ENCODE measurements around the gene CYP3A4.

The CYP3A4 gene

DNA sequence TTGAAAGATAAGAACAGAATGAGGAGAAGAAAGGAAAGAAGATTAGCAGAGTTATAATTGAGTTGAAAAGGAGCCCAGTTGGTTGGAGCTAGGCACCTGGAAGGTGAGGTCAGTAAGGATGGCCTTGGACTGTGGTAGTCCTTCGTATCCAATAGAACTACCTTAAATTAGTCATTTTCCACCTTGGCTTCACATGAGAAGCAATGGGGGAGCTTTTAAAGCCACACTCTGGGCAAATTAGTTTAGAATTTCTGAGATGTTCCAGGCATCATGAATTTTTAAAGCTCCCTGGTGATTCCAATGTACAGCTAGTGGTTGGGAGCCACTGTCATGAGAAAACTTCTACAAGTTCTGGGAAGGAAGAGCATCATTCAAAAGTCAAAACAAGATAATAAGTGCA is 76.9 kb downstream of the CYP3A4 start:
- H3K4me3 Mint-ChIP-seq, result no peak overlapping the region
- no peaks in the 10 kb centered on the region for H3K9me3 Mint-ChIP-seq
- no peak overlapping the region for H3K27ac Mint-ChIP-seq
- H3K36me3 Mint-ChIP-seq (ENCODE audit: low read depth), result no peaks in the 10 kb centered on the region
- no peaks in the 10 kb centered on the region for H3K27me3 Mint-ChIP-seq (ENCODE audit: low read depth)
- no peaks in the 10 kb centered on the region for H3K4me1 Mint-ChIP-seq
- no peak for TF ChIP-seq CTCF (IDR thresholded peaks at IDR 0.05; ENCODE audit: unreplicated experiment in 3 of 3)

All from nephron (organoid).